HG02623 (cell line): Measurements from ENCODE around the gene DLG2.
"Not testable (repeated sequence)": the region's sequence is repeated elsewhere in the genome, so short reads cannot be mapped to it uniquely, and the experiment has no call there.

Experiments used
- ATAC-seq: cut with Tn5 transposase; IDR thresholded peaks from one replicate; pipeline ENCODE4 v1.9.1; 2021; ENCODE audit warnings: moderate library complexity; ENCODE audit not compliant: unreplicated experiment

The DLG2 gene

DNA sequence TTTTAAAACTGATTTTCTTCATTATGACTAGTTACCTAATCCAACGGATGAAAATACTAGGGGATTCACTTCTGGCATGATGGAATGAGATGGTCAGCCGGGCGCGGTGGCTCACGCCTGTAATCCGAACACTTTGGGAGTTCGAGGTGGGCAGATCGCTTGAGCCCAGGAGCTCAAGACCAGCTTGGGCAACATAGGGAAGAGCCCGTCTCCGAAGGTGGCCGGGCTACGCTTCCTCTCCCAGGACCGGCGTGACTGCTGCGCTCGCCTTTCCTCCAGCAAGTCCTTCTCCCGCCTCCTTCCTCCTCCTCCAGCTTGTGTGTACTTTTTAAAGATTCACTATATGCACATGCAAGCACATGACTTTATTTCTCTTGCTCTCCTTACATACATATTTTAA is 1835.6 kb downstream of the DLG2 start:
- ATAC-seq = no peak

- no peak for ATAC-seq
These were observed 1841.2 kb downstream of the DLG2 start for GRCh38 chr11:83785942-83786341.

- no peak for ATAC-seq
These were observed 1842.7 kb downstream of the DLG2 start for GRCh38 chr11:83784419-83784818.

DNA sequence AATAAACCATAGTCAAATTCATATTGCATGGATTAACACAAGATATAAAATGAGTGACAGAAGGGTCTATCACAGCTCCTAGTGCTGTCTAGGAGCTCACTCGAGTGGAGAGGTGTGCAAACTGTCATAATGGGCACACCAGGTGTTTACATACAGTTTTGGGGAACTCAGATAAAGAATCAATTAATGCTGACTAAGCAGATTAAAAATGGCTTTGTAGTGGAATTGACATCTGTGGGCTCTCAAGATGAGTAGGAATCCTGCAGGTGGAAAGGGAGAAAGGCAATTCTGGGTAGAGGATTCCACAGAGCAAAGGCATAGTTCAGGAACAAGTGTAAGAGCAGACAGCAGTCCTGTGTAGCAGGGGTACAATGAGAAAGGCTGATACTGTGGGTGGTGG is 1844.8 kb downstream of the DLG2 start:
- no peak for ATAC-seq

GRCh38 chr11:83779876-83780275 is 1847.3 kb downstream of the DLG2 start:
- no peak for ATAC-seq

- ATAC-seq = no peak
These were observed 1848.5 kb downstream of the DLG2 start for GRCh38 chr11:83778596-83778995.

DNA sequence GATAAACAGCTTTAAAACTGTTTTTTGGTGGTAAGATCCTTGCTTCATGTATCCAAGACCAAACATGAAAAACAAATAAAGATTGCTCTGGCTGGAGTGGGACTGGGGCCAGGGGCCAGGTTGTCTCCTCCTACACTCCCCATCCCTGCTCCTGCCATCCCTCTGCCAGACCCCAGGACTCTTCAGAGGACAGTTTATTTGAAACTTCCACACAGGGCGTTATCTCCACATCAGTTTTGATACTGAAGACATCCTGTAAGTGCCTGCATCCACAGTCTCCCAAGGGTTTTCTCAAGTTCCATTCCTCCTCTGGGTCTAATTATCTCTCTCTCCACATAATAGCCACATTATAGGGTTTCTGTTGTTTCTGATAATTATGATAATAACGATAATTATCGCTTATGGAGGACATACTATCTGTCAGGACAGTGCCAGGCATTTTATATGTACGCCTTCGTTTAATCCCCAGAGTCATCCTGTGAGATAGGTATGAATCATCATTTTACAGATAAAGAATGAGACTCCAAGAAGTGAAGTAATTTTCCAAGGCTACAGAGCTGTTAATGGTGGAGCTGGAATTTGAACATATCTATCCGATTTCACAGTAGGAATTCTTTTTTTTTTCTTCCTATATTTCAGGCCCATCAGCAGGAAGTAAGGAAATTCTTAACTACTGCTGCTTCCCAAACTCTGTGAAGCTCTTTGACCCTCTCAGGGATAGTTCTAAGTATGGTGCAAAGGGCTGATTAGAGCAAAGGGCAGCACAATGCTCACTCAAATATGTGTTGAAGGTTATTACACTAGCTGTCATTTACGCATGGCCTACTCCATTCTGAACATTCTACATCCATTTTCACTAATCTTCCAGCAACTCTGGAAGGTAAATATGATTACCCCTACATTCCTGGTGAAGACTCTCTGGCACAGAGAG is 1852.9 kb downstream of the DLG2 start:
- no peak for ATAC-seq

DNA sequence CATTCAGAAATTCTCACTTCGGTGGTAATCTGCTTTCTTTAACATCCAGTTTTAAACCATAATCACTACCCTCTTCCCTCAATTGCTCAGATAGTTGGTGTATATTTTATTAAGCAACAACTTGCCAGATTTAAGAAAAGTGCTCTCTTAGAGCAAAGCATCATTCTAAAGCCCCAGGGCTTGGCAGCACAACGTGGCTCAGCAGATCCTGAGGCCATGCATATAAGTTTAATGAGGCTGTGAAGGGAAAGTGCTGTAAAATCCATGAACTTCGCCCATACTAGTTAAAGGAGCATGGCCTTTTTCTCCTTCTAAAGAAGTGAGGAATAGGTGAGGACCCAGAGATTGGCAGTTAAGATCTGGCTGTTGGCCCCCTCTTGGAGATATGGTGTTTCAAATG is 1858.7 kb downstream of the DLG2 start:
- no peak for ATAC-seq

DNA sequence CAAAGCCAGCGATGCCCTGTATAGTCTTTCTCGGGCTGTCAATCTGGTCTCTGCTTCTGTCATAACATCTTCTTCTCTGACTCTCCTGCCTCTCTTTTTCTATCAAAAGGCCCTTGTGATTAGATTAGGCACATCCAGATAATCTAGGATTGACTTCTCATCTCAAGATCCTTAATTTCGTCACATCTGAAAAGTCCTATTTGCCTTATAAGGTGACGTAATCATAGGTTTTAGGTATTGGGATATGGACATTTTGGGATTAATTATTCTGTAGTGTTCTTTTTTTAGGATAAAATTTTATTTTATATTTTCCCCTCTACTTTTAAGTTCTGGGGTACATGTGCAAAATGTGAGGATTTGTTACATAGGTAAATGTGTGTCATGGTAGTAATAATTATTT is 1860.2 kb downstream of the DLG2 start:
- ATAC-seq = no peak

DNA sequence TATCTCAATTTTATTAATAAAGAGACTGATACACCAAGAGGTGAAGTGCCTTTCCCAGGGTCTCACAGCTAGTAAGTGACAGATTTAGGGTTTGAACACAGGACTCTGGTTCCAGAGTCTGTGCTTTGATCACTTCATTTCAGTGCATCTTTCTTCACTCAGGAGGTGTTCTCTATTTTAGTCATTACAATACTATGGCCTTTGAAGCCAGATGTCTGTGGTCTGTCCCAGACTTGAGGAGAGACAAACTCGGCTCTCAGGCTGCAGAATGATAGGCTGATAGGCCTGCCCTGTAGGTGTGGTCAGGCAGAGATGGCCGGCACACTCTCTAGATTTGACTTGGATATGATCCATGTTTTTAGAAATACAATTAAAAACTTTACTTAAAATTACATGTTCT is 1862.5 kb downstream of the DLG2 start:
- no peak for ATAC-seq

DNA sequence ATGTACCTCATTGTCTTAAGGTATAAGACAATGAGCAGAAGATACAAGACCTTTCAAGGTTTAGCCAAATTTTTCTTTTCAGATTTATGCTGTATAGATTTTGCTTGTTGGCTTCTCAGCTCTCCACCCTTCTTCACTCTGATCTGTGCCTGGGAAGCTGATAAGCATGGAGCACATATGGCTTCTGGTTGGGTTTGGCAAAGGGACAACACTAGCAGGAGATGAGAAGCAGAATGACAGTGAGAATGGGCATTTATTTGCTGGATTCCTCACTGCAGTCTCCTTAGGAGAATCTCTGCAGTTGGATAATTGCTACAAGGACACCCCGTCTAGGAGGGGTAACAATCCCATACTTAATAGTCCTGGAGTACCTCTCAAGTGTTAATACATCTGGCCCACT is 1866.2 kb downstream of the DLG2 start:
- ATAC-seq = no peak

- no peak for ATAC-seq
These were observed 1868.0 kb downstream of the DLG2 start for GRCh38 chr11:83759148-83759547.

- ATAC-seq = no peak
These were observed 1876.1 kb downstream of the DLG2 start for GRCh38 chr11:83751041-83751440.

GRCh38 chr11:83746921-83747585 is 1880.1 kb downstream of the DLG2 start:
- no peak for ATAC-seq

DNA sequence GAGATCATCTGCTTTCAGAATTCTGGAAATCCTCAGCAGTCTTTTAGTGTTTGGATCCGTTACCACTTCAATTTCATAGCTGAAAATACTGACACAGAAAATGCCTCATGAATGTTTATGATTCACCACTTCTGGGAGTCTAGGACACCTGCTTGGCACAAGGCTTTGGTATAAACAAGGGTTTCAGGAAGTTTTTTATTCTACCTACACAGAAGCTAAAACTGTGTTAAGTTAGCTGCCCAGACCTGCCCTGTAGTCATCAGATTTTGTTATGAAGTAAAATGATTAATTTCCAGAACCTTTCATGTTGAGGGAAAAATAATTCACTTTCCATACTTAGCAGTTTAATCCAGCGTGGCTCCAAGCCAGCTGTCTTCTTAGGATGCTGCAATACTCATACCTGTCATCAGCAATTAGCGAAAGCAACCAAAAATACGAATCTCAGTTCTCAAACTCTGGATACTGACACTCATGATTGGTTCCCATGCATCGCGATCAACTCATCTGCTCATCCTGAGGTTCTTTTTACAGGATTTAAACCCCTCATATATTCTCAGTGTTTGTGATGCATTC is 1882.4 kb downstream of the DLG2 start:
- no peak for ATAC-seq

DNA sequence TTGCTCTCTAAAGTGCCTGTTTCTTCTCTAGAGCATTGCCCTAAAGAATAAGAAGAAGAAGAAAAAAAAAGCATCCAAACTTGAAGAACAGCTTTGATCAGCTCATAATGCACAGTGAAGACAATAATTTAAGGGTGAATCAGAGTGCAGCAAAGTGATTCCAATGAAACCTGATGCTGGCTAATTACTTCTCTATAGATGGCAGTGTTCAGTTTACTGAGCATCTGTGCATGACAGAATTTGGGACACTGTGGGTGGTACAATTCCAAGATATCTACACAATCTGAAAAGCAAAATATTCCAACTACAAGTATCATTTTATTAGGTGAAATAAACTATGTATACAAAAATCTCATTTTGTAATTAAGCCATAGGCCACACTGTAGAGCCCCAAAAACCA is 1890.5 kb downstream of the DLG2 start:
- ATAC-seq = no peak

DNA sequence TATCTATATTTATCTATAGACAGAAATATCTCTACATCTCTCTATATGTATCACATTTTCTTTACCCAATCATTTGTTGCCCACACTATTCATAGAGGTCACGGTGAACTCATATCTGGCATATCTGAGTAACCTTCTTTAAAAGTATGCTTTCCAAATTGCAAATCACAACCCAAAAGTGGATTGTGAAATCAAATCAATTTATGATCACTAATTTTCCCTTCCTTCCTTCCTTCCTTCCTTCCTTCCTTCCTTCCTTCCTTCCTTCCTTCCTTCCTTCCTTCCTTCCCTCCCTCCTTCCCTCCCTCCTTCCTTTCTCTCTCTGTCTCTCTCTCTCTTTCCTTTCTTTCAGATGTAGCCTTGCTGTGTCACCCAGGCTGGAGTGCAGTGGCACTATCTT is 1893.0 kb downstream of the DLG2 start:
- no peak for ATAC-seq

DNA sequence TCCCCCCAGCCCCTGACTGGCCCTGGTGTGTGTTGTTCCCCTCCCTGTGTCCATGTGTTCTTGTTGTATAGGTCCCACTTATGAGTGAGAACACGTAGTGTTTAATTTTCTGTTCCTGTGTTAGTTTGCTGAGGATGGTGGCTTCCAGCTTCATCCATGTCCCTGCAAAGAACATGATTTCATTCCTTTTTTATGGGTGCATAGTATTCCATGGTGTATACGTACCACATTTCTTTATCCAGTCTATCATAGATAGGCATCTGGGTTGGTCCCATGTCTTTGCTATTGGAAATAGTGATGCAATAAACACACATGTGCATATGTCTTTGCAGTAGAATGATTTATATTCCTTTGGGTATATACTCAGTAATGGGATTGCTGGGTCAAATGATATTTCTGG is 1895.9 kb downstream of the DLG2 start:
- ATAC-seq = not testable (repeated sequence)

- ATAC-seq = no peak
These were observed 1898.9 kb downstream of the DLG2 start for GRCh38 chr11:83728281-83728680.

DNA sequence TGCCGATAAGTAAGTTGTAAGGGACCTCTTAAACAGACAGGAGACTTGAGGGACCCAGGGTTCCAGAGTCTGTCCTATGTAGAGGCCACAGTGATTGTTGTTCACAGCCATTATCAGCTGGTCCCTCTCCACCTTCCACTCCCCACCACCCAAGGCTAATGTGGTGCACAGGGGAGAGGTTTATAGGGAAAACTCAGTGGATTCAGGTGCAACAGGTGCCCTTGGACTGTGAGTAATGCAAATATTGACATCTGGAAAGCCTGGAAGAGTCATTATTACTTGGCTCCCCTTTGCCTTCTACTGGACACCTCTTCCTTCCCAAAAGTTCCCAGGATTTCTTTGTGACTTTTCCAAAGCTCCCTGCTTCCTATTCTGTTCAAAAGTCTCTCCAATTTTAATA is 1899.9 kb downstream of the DLG2 start:
- no peak for ATAC-seq

DNA sequence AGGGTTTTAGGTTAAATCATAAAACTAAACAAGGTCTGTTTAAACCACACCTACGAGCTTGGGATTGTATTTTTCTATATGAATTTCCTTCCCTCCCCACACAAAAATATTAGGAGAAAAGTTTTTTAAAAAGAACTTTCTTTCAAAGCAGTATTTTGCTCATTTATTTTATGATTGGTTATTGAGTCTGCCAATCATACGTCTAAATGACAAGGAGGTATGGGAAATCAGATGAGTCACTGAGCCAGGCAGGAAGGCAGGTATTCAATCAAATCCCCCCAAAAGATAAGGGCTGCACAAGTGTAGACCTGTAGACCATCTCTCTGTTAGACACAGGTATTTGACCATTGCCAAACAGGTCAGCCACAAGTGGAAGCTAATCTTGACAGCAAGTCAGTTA is 1900.8 kb downstream of the DLG2 start:
- no peak for ATAC-seq

DNA sequence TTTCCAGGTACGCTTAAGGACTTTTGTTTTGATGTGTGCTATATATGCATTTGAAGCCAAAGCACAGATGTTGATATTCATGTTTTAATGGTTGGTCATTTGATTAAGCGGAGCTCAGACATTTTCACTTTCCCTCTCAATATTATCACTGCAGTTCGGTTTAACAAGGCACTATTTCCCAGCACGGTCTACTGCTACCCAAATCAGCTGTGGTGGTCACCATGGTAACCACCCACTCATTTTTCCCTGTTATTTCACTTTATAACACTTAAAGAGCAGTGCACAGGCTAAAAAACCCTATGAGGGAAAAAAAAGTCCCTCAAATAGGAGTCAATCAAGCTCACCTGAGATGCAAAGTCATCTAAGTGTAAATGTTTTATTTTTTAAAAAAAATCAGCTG is 1901.4 kb downstream of the DLG2 start:
- ATAC-seq = no peak
